CD14-positive monocyte (primary cell): Measurements from ENCODE around the gene PIP5K1A. TPM values are rescaled to one million over a fixed set of nuclear protein-coding genes. Genes with fewer than 3 reads are reported as not detected.

Experiments used
- DNase-seq, 3 donors: peaks; one replicate each; pipeline ENCODE4 v3.0.0-alpha.2; 2011 to 2022
- H2AFZ ChIP-seq: 2 replicates; pipeline ENCODE4 v1.6.0; 2012; ENCODE audit warnings: mild to moderate bottlenecking, low read depth, low read length, inconsistent platforms; ENCODE audit not compliant: insufficient read depth, poor library complexity, severe bottlenecking
- H3K27ac ChIP-seq, 2 donors: 1 replicate in 1 of 2; 2 replicates in 1 of 2; pipeline ENCODE4 v1.5.1; 2012 to 2013; ENCODE audit warnings: low read length in 2 of 2, control low read depth in 1 of 2, inconsistent platforms in 1 of 2, low read depth in 1 of 2, mild to moderate bottlenecking in 1 of 2
- H3K27me3 ChIP-seq, 2 donors: one replicate each; pipeline versions ENCODE4 v1.6.0 to v1.6.1; 2011 to 2013; ENCODE audit warnings: low read length in 2 of 2; ENCODE audit not compliant: control insufficient read depth in 2 of 2, insufficient read depth in 2 of 2
- H3K36me3 ChIP-seq, 2 donors: replicated peaks in 1 of 2; 1 replicate in 1 of 2; 2 replicates in 1 of 2; pipeline versions ENCODE4 v1.5.1 to v1.6.1; 2012 to 2013; ENCODE audit warnings: low read length in 2 of 2, control low read depth in 1 of 2, inconsistent platforms in 1 of 2, mild to moderate bottlenecking in 1 of 2; ENCODE audit not compliant: insufficient read depth in 2 of 2, control insufficient read depth in 1 of 2
- H3K4me1 ChIP-seq, 2 donors: 1 replicate in 1 of 2; 2 replicates in 1 of 2; pipeline versions ENCODE4 v1.5.1 to v1.6.1; 2012 to 2013; ENCODE audit warnings: low read length in 2 of 2, control low read depth in 1 of 2, inconsistent platforms in 1 of 2, mild to moderate bottlenecking in 1 of 2, moderate library complexity in 1 of 2; ENCODE audit not compliant: insufficient read depth in 2 of 2, control insufficient read depth in 1 of 2
- H3K4me2 ChIP-seq: replicated peaks from 2 replicates; pipeline ENCODE3; 2012; ENCODE audit warnings: low read length, moderate library complexity, mild to moderate bottlenecking; ENCODE audit not compliant: poor library complexity, severe bottlenecking; ENCODE audit errors: extremely low read depth
- H3K4me3 ChIP-seq, 3 experiments: fragments of 200-600 bp in 1 of 3; sonication (generic) in 1 of 3; replicated peaks in 1 of 3; 1 replicate in 2 of 3; 2 replicates in 1 of 3; pipeline ENCODE4 v1.5.1; 2011 to 2013; ENCODE audit warnings: low read length in 3 of 3, mild to moderate bottlenecking in 3 of 3, control low read depth in 2 of 3, low read depth in 2 of 3, inconsistent platforms in 1 of 3, moderate library complexity in 1 of 3
- H3K79me2 ChIP-seq: 2 replicates; pipeline ENCODE4 v1.6.0; 2012; ENCODE audit warnings: mild to moderate bottlenecking, control low read depth, inconsistent platforms, low read length, moderate library complexity; ENCODE audit not compliant: insufficient read depth
- H3K9ac ChIP-seq: 2 replicates; pipeline ENCODE4 v1.6.0; 2017; ENCODE audit warnings: low read length, mild to moderate bottlenecking; ENCODE audit not compliant: insufficient read depth, poor library complexity, severe bottlenecking
- H3K9me3 ChIP-seq, 2 donors: replicated peaks in 1 of 2; 1 replicate in 1 of 2; 2 replicates in 1 of 2; pipeline versions ENCODE4 v1.5.1 to v1.6.1; 2012 to 2013; ENCODE audit warnings: low read length in 2 of 2, control low read depth in 1 of 2; ENCODE audit not compliant: control insufficient read depth in 1 of 2, insufficient read depth in 1 of 2
- H4K20me1 ChIP-seq: 2 replicates; pipeline ENCODE4 v1.6.0; 2012; ENCODE audit warnings: mild to moderate bottlenecking, low read length, control low read depth, moderate library complexity; ENCODE audit not compliant: insufficient read depth
- H3K27ac Mint-ChIP-seq, 7 donors: one replicate each; pipeline ENCODE4 v1.8.0; 2020; ENCODE audit warnings: mild to moderate bottlenecking in 7 of 7, mixed read lengths in 7 of 7, moderate library complexity in 6 of 7, inconsistent platforms in 2 of 7
- H3K27me3 Mint-ChIP-seq, 3 donors: one replicate each; pipeline ENCODE4 v1.8.0; 2021 to 2022; ENCODE audit warnings: low read depth in 3 of 3, mild to moderate bottlenecking in 3 of 3, mixed read lengths in 3 of 3, moderate library complexity in 3 of 3, inconsistent platforms in 1 of 3
- H3K36me3 Mint-ChIP-seq, 2 donors: one replicate each; pipeline ENCODE4 v1.8.0; 2020; ENCODE audit warnings: mixed read lengths in 2 of 2, inconsistent platforms in 1 of 2, mild to moderate bottlenecking in 1 of 2
- H3K4me1 Mint-ChIP-seq: one replicate; pipeline ENCODE4 v1.8.0; 2020; ENCODE audit warnings: mild to moderate bottlenecking, mixed read lengths
- H3K4me3 Mint-ChIP-seq, 2 donors: one replicate each; pipeline ENCODE4 v1.8.0; 2020; ENCODE audit warnings: mild to moderate bottlenecking in 2 of 2, mixed read lengths in 2 of 2, moderate library complexity in 1 of 2
- H3K9me3 Mint-ChIP-seq, 7 donors: one replicate each; pipeline ENCODE4 v1.8.0; 2020 to 2022; ENCODE audit warnings: mixed read lengths in 7 of 7, mild to moderate bottlenecking in 6 of 7, moderate library complexity in 6 of 7, inconsistent platforms in 2 of 7
- CTCF ChIP-seq: fragments of 200-600 bp; IDR thresholded peaks from one replicate; pipeline ENCODE4 v1.8.0; 2022; ENCODE audit warnings: antibody characterized with exemption, mild to moderate bottlenecking
- whole genome bisulfite sequencing: methylation state at CpG from one replicate; pipeline ENCODE4 v1.1.5; 2013; ENCODE audit warnings: missing lambda C conversion rate; ENCODE audit not compliant: insufficient coverage; 5-methylcytosine and 5-hydroxymethylcytosine counted together
- intact Hi-C, 2 donors: fragments of 100-400 bp; cut with micrococcal nuclease; formaldehyde crosslinking; loops; one replicate each; pipeline versions ENCODE4 v1.15.0 to v1.15.1; 2023
- polyA plus RNA-seq, 3 donors: library from polyadenylated mRNA; depleted of rRNA in 1 of 3; unstranded in 2 of 3; stranded (reverse) in 1 of 3; fragments of 300-500 nt in 2 of 3; fragments of >200 nt in 1 of 3; fragmentation: Illumina TruSeq in 2 of 3; gene quantifications; 1 replicate in 2 of 3; 2 replicates in 1 of 3; pipeline ENCODE4 v1.2.3, GENCODE V29; 2012 to 2021

Gene PIP5K1A
- polyA plus RNA-seq, 3 donors, result 10.8 to 47.7 (median 11.7) TPM

- Histone ChIP-seq H2AFZ (peak overlapping the region; percentile 54), H4K20me1 (no peaks in the 10 kb centered on the region), H3K79me2 (peaks cover 13% of the 10 kb centered on the region), H3K27ac (peak overlapping the region; percentile 79 to 83), H3K4me2 (peak overlapping the region; percentile 70), H3K27me3 (no peaks in the 10 kb centered on the region), H3K9me3 (no peaks in the 10 kb centered on the region), H3K4me3 (peak overlapping the region in 1 of 3 experiments; percentile 50), H3K36me3 (no peaks in the 10 kb centered on the region), H3K4me1 (peaks cover 51 to 62% of the 10 kb centered on the region in 2 donors), H3K9ac (no peak overlapping the region)
- H3K27me3 Mint-ChIP-seq, result no peaks in the 10 kb centered on the region
- peaks cover 10 to 16% of the 10 kb centered on the region in 2 donors for H3K36me3 Mint-ChIP-seq
- H3K4me3 Mint-ChIP-seq, result peak overlapping the region in 1 of 2 donors; percentile 54
- peak overlapping the region; percentile 93 to 99 (median 97) for H3K27ac Mint-ChIP-seq
- no peak for TF ChIP-seq CTCF
- peaks cover 0 to 8% (median 0%) of the 10 kb centered on the region in 7 donors for H3K9me3 Mint-ChIP-seq
- H3K4me1 Mint-ChIP-seq, result peaks cover 51% of the 10 kb centered on the region
- intact Hi-C loops, result loop anchor here in 1 of 2 donors (1.0 kb wide), 1 partner anchor 22 kb away; no protein-coding TSS in a partner anchor
- WGBS, result 13% methylated on average over 2 of the region's 2 CpGs
- DNase-seq, result peak; percentile 95 to 99 (median 95)
Observed at GRCh38 chr1:151277249-151277648, 78.9 kb downstream of the PIP5K1A start.

GRCh38 chr1:151281225-151281968 is 83.0 kb downstream of the PIP5K1A start:
- peak; percentile 92 to 96 (median 95) for DNase-seq
- Mint-ChIP-seq H3K4me1 (peaks cover 51% of the 10 kb centered on the region), H3K36me3 (peaks cover 15 to 28% of the 10 kb centered on the region in 2 donors), H3K4me3 (peak overlapping the region; percentile 99 to 100), H3K9me3 (peaks cover 0 to 8% (median 0%) of the 10 kb centered on the region in 7 donors), H3K27ac (peak overlapping the region; percentile 99 to 100 (median 100)), H3K27me3 (peaks cover 0 to 1% (median 0%) of the 10 kb centered on the region in 3 donors)
- H3K4me2 ChIP-seq, result peak overlapping the region; percentile 100
- peak overlapping the region; percentile 86 for H3K9ac ChIP-seq
- H3K9me3 ChIP-seq, result no peaks in the 10 kb centered on the region
- H3K27ac ChIP-seq, result peak overlapping the region; percentile 94 to 96
- peaks cover 55% of the 10 kb centered on the region for H3K79me2 ChIP-seq
- H2AFZ ChIP-seq, result peak overlapping the region; percentile 49
- intact Hi-C loops, result loop anchor here in 1 of 2 donors (10.0 kb wide), 1 partner anchor 183 kb away; no protein-coding TSS in a partner anchor
- WGBS, result 0% methylated on average over 31 of the region's 48 CpGs
- H3K36me3 ChIP-seq, result peaks cover 13 to 18% of the 10 kb centered on the region in 2 donors
- H3K27me3 ChIP-seq, result no peaks in the 10 kb centered on the region
- TF ChIP-seq CTCF, result no peak
- H3K4me1 ChIP-seq, result peaks cover 50 to 70% of the 10 kb centered on the region in 2 donors
- peaks cover 31% of the 10 kb centered on the region for H4K20me1 ChIP-seq
- peak overlapping the region; percentile 63 to 96 (median 88) for H3K4me3 ChIP-seq
